Stimulated activated CD4-positive, alpha-beta T cell treated with anti-CD3 and anti-CD28 coated beads, Interleukin-1b, Interleukin-23, amount 100 ng/mL, for 48 hours (primary cell): ENCODE results near the gene TMEM19.
A peak's percentile ranks its signal among the peaks of the same experiment; 100 is the strongest.

Source experiments
- DNase-seq: peaks from one replicate; pipeline ENCODE4 v3.0.0-alpha.2; 2020

TMEM19 gene

GRCh38 chr12:71685914-71686657 is at the start of gene TMEM19:
Gene TMEM19 (plus strand): TSS chr12:71686082. CDS start chr12:71686681, 599 bp downstream.
- peak; percentile 77 for DNase-seq

DNA sequence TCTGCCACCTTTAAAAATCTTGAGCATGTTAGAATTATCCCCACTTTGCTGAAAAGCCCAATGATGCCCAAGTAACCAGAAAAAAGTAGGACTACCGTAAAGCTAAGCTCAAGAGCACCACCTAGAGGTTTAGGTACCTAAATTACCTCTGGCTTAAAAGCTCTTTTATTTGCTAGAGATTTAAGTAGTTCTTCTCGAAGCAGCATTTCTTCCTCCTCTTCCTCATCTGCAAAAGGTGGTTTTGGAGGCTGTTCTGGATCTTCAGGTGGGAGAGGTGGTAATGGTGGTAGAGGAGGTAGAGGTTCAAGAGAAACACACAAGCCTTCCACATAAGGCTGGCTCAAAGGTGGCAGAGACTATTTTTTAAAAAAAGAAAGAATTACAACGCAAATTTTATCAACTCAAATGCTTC is 49.2 kb upstream of the TMEM19 start:
- no peak for DNase-seq

GRCh38 chr12:71638499-71638898 is 47.4 kb upstream of the TMEM19 start:
- DNase-seq = no peak

DNA sequence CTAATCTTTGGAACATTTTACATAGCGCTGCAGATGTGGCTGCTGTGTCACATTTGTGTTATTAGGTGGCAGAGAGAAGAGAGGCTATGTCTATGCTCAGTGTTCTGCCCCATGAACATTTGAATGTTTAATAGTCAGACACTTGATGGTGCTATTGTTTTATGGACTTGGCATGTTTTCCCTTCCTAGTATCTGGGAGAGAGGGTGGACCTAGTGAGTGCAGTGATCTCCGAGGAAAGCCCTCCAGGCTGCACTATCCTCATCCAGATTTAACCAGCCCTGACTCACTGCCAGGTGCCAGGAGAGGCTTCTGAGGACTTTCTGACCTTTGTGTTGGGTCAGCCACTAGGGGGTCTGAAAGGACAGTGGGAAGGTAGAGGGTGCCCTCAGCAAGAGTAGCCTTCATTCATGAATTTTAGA is 46.5 kb upstream of the TMEM19 start:
- no peak for DNase-seq

GRCh38 chr12:71640316-71640715 is 45.6 kb upstream of the TMEM19 start:
- no peak for DNase-seq

DNA sequence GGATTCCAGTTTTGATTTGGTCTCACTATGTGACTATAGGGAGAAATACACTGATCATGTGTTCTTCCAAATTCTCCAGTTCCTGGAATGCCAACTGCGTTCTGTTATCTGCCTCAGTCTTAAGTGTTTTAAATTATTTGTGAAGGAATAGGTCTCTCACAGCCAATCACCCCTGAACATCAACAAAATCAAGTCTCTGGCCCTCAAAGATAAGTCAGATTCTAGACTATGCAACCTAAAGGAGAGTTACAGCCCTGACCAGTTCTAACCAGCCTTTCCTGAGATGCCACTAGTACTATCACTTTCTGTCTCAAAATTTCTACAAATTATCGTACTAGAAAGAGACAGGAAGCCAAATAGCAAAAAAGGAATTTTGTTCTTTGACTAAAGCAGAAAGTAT is 44.5 kb upstream of the TMEM19 start:
- no peak for DNase-seq

- no peak for DNase-seq
Measured at GRCh38 chr12:71642264-71642663, 43.6 kb upstream of the TMEM19 start.

- no peak for DNase-seq
Measured at GRCh38 chr12:71645268-71645667, 40.6 kb upstream of the TMEM19 start.

DNA sequence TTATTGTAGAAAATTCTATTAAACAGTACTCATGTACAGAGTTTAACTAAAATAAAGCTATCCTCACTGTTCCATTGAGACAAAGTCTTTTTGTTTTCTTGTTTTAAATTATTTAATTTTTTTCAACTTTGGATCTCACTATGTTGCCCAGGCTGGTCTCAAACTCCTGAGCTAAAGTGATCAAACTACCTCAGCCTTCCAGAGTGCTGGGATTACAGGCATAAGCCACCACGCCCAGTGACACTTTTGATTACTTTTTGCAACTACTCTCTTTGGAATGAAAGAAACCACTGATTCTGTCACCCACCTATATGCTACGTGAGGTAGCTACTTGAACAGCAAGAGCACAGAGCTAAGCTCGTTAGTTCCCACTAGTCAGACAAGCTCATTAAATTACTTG is 39.4 kb upstream of the TMEM19 start:
- DNase-seq = no peak

DNA sequence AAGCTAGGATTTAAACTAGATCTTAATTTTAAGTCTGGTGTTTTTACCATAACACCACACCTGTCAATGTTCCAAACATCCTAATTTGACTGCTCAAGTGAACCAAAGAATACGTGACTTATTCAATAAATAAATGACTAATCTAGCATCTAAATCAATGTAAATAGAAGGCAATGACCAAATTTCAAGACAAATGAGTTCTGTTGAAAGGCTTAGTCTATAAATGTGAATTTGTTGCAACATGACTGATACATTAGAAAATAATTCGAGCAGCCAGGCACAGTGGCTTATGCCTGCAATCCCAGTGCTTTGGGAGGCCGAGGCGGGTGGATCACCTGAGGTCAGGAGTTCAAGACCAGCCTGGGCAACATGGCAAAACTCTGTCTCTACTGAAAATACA is 37.3 kb upstream of the TMEM19 start:
- no peak for DNase-seq

GRCh38 chr12:71649401-71649800 is 36.5 kb upstream of the TMEM19 start:
- DNase-seq = no peak

- no peak for DNase-seq
Measured at GRCh38 chr12:71652656-71653055, 33.2 kb upstream of the TMEM19 start.

GRCh38 chr12:71653137-71653536 is 32.7 kb upstream of the TMEM19 start:
- no peak for DNase-seq

DNA sequence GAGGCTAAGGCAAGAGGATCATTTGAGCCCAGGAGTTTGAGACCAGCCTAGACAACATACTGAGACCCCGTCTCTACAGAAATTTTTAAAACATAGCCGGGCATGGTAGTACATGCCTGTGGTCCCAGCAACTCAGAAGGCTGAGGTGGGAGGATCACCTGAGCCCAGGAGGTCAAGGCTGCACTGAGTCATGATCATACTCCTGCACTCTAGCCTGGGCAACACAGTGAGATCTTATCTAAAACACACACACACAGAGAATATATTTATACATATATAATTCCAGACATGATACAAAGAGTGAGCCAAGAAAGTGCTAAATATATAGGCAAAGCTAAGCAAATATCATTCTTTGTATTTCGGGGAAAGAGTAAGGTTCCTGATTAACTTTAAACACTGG is 31.7 kb upstream of the TMEM19 start:
- no peak for DNase-seq

DNA sequence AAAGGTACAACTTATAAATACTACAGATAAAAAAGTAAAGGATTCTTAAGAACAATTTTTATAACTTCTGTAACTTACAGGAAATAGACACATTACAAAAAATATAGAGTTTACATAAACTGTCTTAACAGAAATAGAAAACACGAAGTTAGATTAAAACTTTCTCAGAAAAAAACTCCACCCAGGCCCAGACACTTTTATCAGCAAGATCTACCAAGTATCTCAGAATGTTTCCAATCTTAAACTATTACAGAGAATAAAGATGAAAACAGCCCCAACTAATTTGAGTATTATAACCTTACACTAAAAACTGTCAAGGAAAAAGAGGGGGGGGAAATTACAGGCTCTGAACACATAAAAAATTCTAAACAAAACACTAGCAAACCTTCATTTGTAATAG is 30.4 kb upstream of the TMEM19 start:
- no peak for DNase-seq

DNA sequence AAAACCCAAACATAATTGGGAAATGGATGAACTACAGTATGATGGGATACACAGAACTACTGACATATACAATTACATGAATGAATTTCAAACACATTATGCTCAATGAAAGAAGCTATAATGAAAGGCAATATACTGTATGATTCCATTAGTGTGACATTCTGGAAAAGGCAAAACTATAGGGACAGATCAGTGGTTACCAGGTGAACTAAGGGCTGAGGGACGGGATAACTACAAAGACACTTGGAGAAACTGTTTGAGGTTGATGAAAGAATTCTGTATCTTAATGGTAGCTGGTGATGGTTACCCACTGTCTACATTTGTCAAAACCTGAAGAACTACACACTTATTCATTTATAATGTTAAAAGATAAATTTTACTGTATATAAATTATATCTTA is 30.0 kb upstream of the TMEM19 start:
- DNase-seq = no peak

- DNase-seq = no peak
Measured at GRCh38 chr12:71656740-71657139, 29.1 kb upstream of the TMEM19 start.

DNA sequence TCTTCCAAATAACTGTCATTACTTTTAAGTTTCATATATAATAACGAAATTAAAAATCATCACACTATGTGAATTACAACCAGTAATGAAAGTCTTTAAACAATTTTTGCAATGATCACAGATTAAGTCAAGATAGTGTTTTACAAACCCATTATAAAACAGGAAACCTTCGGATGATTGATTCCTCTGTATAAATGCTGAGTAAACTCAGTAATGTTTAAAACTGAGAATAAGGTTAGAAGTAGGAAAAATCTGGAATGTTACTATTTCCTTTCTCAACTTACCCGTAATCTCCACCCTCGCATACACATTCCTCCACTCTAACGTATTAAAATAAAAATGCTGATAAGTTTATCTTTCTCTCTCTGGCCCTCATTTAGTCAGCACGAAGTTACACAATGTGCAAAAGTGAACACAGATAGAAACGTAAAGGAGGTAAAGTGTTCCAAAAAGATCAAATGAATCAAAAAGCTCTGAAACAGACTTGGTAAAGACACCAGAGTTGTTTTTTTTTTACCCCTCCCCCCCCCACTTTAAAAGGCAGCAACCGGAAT is 23.8 kb upstream of the TMEM19 start:
- no peak for DNase-seq

- DNase-seq = peak; percentile 84
Measured at GRCh38 chr12:71662849-71663560, 22.9 kb upstream of the TMEM19 start.

- DNase-seq = peak; percentile 92
Measured at GRCh38 chr12:71663561-71664410, 22.1 kb upstream of the TMEM19 start, which contains the start of the genes THAP2 and ZFC3H1. Gene THAP2 (plus strand): TSS chr12:71664301. CDS start chr12:71664510, 209 bp downstream. Gene ZFC3H1 (minus strand): TSS chr12:71663848. CDS start chr12:71663610, 238 bp downstream.

DNA sequence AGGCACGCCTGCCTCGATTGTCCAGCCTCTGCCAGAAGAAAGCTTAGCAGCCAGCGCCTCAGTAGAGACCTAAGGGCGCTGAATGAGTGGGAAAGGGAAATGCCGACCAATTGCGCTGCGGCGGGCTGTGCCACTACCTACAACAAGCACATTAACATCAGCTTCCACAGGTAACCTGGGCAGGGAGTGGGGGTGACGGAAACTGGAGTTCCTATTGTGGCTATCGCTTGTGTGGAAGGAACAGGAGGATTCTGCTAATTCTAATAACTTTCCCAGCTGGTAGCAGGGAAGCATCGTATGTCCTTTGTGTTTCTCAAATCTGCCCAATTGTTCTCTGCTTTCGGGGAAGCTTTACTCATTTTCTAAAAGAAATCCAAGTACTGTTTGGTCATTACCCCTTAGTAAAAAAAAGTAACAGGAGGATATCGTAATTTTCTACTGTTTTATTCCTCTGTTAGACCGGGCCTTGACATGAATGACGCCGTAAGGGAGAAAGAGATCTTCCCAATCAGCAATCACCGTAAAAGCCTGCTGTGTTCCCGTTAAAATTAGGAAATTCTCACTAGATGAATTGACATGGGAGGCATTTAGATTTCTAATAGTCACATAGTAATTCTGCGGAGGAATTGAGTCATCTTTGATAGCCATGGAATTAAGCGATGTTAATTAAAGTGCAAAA is 21.3 kb upstream of the TMEM19 start:
- no peak for DNase-seq

- DNase-seq = no peak
Measured at GRCh38 chr12:71665090-71665463, 20.8 kb upstream of the TMEM19 start.
